GM21515 (cell line): ENCODE measurements around the gene DCAF4.
"Not testable (repeated sequence)": the region's sequence is repeated elsewhere in the genome, so short reads cannot be mapped to it uniquely, and the experiment has no call there.

Source experiments
- ATAC-seq: cut with Tn5 transposase; IDR thresholded peaks from one replicate; pipeline ENCODE4 v1.9.1; 2021; ENCODE audit not compliant: unreplicated experiment

Gene DCAF4

GRCh38 chr14:72966038-72966437, 39.8 kb downstream of the DCAF4 start:
- ATAC-seq, result no peak

GRCh38 chr14:72968316-72968715, 42.1 kb downstream of the DCAF4 start:
- ATAC-seq, result no peak

DNA sequence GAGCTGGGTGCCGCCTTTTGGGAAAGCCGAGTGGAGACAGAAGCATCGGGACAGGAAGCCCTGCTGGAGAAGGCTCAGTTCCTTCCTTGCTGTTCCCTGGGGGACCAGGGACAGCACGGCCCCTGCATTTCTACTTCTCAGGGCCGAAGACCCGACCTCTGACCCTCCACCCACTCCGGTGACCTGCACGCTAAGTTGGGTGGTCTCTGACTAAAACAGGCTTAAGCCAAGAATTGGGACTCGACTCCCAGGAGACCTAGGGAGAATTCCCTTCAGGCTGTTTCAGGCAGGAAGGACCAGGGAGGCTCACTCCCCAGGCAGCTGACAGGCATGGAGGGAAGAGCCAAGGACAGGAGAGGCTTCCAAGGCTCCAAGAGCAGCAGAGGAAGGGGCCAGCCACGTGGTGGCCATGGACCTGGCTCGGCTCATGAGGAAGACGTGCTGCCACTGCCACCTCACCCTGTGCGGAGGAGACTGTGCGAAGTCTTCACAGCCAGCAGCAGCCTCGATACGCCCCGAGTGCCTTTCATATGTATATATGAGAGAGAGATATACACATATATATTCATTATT, 43.9 kb downstream of the DCAF4 start:
- no peak for ATAC-seq

- ATAC-seq, result no peak
Measured at GRCh38 chr14:72970824-72971434, 44.7 kb downstream of the DCAF4 start.

- ATAC-seq, result no peak
Measured at GRCh38 chr14:72974661-72975060, 48.4 kb downstream of the DCAF4 start.

GRCh38 chr14:72975770-72976169, 49.5 kb downstream of the DCAF4 start:
- ATAC-seq, result no peak

- no peak for ATAC-seq
Measured at GRCh38 chr14:72978856-72979255, 52.6 kb downstream of the DCAF4 start.

DNA sequence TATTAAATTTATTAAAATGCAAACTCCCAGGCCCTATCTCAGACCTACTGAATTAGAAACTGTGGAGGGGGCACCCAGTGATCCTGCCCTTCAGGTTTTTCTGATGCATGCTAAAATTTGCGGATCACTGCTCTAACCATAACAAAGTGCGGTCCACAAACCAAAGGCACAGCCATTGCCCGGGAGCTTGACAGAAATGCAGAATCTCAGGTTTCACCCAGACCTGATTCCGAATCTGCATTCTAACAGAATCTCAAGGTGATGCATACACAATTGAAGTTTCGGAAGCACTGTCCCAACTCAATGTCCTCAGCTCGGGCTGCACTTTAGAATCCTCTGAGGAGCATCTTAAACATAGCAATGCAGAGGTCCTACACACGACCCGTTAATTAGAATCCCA, 54.6 kb downstream of the DCAF4 start:
- ATAC-seq, result no peak

GRCh38 chr14:72982146-72982708, 56.0 kb downstream of the DCAF4 start:
- ATAC-seq, result no peak

- no peak for ATAC-seq
Measured at GRCh38 chr14:72986214-72986613, 60.0 kb downstream of the DCAF4 start.

GRCh38 chr14:72986857-72987256, 60.6 kb downstream of the DCAF4 start:
- no peak for ATAC-seq

DNA sequence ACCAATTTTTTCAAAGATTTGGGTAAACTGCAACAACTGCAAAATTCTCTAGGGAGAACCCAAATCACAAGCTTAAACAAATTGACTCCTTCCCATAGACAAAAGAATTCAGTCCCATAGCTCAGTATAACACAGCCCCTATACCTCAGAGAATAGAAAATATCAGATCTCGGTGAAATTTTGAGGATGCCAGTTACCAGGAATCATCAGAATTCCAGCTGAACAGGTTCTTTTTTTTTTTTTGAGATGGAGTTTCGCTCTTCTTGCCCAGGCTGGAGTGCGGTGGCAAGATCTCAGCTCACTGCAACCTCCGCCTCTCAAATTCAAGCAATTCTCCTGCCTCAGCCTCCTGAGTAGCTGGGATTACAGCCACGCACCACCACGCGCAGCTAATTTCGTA, 63.9 kb downstream of the DCAF4 start:
- no peak for ATAC-seq

DNA sequence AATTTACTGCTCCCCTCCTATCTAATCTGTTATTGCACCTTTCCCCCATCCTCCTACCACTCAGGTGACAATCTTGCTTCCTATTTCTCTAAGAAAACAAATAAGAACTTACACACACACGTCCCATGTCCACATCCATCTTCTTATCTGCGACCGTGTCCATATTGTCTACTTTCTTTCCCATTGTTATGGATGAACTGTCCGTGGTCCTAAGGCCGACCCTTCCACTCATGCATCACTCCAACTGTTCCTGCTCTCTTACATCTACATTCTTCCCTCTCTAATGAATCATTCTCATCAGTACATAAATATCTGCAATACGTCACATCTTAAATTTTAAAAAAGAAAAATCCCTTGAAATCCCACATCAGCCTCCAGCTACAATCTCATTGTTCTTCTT, 70.7 kb downstream of the DCAF4 start:
- ATAC-seq, result no peak

DNA sequence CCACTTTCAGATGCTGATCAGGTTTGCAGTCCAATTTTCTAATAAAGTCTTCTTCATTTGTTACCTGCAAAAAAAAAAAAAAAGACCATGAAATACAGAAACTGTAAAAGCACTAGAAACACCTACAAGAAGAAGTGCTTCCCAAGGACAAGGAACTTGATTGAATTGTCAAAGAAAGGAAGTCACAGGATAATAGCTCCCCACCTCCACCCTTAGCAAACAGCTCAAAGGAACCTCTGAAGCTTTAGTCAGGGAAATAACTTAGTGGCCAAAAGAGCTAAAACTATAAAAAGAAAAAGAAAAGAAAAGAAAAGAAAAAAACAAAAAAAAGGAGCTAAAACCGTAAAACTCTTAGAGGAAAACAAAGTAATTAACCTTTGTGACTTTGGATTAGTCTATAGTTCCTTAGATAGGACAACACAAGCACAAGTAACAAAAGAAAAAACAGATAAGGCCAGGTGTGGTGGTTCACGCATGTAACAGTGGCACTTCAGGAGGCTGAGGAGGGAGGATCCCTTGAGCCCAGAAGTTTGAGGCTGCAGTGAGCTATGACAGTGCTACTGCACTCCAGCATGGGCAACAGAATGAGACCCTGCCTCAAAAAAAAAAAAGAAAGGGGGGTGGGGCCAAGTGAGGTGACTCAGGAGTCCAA, 72.1 kb downstream of the DCAF4 start:
- no peak for ATAC-seq

DNA sequence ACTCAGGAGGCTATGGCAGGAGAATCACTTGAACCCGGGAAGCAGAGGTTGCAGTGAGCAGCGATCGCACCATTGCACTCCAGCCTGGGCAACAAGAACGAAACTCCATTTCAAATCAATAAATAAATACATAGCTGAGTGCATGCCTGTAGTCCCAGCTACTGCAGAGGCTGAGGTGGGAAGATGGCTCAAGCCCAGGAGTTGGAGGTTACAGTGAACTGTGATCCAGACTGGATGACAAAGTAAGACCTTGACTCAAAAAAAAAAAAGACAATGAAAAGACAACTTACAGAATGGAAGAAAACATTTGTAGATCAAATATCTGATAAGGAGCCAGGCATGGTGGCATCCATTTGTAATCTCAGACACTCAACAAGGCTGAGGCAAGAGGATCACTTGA, 73.1 kb downstream of the DCAF4 start:
- ATAC-seq, result no peak

GRCh38 chr14:73000073-73000472, 73.8 kb downstream of the DCAF4 start:
- no peak for ATAC-seq

- no peak for ATAC-seq
Measured at GRCh38 chr14:73003681-73004080, 77.4 kb downstream of the DCAF4 start.

GRCh38 chr14:73004641-73005040, 78.4 kb downstream of the DCAF4 start:
- ATAC-seq, result not testable (repeated sequence)

DNA sequence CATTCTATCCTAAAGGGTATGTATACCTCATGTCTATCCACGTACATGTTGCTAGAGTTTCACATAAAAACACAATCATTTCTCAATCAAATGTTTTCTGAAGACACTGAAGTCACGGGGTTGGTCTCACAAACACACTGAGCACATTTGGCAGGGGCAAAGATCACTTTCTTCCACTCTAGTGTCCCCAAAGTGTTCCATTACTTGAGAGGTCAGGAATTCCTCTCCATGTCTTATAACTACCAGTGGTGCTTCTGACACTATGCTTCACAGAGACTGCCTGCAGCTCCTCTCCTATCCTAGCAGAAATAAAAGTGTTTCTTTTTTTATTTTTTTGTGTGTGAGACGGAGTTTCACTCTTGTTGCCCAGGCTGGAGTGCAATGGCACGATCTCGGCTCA, 81.6 kb downstream of the DCAF4 start:
- no peak for ATAC-seq

- ATAC-seq, result no peak
Measured at GRCh38 chr14:73008501-73008900, 82.2 kb downstream of the DCAF4 start.
